HUDEP-2 (cell line): ENCODE results near the gene MAEA.

Experiments
- DNase-seq, 76 experiments: peaks; one replicate each; lab custom pipeline; 2025; ENCODE audit not compliant: unreplicated experiment in 76 of 76; lab: John Stamatoyannopoulos, UW

The MAEA gene

DNA sequence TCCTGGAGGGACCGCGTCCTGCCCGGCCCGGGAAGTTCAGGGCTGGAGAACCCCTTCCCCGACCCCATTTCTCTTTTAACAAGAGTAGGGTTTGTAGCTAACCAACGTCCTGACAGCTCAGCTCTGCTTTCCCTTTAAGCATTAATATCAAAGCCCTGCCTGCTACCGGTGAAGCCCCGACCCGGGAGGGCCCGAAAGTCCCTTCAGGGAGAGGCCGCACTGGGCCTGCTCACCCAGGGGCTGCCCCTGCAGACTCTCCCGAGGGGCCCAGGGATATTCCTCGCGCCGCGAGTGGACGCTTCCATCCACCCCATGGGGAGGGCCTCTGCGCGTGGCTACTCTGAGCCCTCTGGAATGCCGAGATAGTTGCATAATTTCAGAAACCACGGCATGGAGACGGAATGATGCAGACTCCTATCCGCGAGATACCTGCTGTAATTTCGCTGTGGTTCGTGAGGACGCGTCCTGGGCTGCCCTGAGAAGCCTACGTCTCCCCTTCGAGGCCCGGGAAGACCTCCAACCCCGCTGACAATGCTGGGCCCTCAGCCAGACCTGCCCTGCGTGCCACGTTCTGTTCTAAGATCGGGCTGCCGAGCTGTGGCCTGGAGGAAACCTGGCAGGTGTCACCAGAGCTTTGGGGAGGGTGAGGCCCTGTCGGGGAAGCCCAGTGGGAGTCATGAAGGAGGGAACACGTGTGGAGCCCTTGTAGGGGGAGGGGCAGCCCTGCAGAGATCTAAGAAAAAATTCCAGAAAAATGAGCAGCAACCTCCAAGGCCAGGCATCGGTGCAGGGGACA, 39.8 kb upstream of the MAEA start:
- DNase-seq: peak in 4 of 76 experiments; percentile 12 to 61 (median 28)

DNA sequence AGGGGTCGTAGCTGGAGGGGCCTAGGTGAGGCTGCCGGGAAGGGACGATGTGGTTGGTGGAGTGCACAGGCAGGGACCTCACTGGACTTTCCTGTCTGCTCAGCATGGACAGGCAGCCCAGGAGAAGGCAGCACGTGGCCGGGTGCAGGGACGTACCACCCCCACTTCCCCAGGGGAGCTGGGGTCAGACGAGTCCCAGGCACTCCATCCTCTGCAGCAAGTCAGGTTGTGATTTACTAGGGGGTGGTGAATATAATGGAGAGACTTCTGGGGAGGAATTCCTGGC, 39.2 kb upstream of the MAEA start:
- no peak for DNase-seq

DNA sequence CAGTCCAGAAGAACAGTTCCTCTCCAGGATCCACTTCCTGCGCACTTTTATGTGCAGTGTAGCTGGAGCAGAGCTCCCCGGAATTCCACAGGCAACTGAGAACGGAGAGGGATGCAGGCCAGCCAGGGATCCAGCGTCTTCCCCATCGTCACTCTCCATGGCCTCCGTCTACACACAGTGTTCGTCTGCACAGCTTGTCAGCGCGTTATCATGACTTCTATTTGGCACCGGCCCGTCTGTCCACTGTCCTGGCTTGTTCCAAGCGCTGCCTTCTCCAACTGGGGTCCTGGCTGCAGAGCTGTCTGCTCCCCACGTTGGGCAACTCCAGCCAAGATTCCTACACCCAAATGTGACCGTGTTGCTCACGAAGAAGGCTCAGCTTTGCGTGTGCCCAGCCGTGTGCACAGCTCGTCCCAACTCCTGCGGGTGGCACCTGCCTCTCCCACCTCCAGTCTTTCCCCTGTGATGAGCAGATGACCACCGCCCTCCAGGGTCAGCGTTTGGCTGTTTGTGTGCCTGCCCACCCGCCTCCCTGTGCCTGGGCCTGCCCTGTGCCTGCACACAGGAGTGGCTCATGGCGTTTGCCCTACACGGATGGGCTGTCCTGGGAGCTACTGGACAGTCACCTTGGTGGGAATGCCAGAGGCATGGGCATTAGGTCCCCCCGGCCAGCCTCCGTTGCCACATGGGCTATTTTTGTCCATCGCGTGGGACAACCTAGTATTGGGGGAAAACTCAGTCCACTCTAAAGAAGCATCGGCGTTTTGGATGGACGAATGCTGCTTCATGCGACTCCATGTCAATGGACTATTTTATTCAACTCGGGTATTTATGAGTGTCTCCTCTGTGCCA, 38.5 kb upstream of the MAEA start:
- no peak for DNase-seq

DNA sequence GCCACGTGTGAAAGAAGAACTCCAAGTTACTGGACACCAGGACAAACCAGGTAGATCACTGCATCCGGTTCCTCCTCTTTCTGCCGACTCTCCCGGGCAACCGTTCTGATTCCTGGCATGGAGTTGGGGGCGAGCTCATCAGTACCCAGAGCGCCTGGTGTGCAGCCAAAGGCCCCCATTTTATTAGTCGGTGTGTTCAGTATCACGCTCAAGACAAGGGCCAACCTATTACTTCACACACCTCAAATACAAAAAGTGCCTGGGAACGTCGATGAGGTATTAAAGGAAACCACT, 38.0 kb upstream of the MAEA start:
- DNase-seq: no peak

DNA sequence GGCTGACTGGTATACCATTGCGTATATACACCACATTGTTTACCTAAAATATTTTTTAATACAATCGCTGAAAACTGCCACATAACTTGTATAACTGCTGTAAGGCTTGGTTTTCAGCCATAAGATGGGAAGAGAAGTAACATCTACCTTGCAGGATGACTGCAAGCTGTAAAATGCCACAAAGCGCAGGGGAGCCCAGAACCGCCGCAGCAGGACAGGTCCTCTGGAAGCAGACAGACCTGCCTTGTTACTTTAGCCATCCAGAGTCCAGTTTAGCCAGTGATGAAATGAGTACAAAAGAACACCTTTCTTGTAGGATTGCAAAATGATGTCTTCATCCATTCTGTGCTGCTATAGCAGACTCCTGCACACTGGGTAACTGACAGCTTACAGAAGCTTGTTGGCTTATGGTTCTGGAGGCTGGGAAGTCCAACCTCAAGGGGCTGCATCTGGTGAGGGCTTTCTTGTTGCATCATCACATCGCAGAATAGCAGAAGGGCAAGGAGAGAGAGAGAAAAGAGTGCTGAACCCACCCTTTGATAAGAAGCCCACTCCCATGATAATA, 36.7 kb upstream of the MAEA start:
- no peak for DNase-seq

DNA sequence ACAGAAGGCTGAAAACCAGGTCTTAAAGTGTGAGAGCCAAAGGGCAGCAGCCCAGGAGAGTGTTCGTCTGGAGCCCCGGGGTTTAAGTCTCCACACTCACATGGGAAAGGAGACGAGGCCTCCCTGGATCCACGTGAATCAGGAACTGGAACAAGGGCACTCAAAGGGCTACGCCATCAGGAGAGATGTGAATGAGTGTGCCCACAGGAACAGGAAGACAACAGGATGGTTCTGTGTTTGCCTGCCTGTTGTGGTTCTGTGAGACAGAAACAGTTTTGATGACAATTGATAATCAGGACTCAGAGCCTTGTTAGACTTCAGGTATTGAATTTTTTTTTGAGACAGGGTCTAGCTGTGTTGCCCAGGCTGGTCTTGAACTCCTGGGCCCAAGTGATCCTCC, 35.9 kb upstream of the MAEA start:
- DNase-seq: no peak

DNA sequence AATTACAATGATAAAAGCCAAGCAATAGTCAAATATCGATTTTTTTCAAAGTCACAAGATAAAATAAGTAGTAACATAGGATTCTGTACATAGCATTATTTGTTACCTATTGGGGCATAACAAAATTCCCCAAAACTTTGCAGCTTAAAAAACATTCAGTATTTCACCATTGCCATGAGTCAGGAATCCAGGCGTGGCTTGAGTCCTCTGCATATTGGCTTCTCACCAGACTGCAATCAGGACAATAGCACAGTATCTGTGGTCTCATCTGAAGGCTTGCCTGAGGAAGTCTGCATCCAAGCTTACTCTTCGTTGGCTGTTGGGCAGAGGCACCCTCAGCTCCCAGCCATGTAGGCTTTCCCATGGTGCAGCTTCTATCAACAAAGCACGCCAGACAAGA, 34.5 kb upstream of the MAEA start:
- DNase-seq: no peak

DNA sequence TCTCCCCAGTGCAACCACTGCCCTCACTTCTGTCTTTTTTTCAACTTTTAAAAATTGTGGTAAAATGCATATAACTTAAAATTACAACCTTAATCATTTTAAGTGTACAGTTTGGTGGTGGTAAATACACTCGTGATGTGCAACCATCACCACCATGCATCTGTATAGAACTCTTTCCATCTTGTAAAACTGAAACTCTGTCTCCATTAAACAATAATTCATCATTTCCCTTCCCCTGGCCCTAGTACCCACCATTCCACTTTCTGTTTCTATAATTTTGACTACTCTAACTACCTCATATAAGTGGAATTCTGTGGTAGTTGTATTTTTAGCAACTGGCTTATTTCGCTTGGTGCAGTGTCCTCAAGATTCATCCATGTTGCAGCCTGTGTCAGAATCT, 34.0 kb upstream of the MAEA start:
- no peak for DNase-seq

DNA sequence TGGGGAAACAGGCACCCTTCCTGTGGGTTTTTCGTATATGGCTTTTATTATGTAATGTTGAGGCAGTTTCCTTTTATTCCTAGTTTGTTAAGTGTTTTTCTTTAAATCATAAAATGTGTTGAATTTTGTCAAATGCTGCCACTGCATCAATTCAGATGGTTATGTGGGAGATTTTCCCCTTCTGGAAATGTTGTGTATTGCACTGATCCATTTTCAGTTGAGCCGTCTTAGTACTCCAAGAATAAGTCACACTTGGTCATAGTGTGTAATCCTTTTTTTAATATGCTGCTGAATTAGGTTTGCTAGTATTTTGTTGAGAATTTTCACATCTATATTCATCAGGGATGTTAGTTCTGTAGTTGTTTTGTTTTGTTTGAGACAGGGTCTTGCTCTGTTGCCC, 31.2 kb upstream of the MAEA start:
- DNase-seq: no peak

DNA sequence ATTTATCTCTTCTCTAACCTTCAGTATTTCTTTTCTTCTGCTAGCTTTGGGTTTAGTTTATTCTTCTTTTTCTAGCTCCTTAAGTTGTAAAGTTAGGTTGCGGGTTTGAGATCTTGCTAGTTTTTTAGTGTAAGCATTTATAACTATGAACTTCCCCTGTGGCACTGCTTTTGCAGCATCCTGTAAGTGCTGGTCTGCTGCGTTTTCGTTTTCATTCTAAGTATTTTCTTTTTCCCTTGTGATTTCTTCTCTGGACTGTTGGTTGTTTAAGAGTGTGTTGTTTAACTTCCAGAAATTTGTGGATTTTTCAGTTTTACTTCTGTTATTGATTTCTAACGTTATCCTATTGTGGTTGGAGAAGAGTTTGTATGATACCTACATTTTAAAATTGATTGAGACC, 29.7 kb upstream of the MAEA start:
- no peak for DNase-seq

DNA sequence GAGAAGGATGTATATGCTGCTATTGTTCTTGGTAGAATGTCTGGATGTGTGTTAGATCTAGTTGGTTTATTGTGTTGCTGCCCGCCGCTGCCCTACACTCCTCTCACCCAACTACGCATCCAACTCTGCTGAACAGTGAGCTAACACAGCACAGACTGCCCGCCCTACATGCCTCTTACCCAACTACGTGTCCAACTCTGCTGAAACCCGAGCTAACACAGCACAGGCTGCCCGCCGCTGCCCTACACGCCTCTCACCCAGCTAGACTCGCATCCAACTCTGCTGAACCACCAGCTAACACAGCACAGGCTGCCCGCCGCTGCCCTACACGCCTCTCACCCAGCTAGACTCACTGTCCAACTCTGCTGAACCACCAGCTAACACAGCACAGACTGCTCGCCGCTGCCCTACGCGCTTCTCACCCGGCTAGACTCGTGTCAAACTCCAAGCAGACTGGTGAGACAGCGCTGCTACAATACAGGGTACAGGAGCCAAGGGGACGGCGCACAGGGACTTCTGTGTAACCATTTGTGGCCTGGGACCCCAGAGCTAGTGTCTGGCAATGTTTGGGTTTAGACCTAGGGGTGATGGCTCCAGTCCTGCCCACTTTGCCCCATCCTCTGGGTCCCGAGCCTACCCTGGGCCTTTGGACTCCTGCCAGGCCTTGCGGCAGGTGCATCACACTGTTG, 29.1 kb upstream of the MAEA start:
- DNase-seq: no peak

DNA sequence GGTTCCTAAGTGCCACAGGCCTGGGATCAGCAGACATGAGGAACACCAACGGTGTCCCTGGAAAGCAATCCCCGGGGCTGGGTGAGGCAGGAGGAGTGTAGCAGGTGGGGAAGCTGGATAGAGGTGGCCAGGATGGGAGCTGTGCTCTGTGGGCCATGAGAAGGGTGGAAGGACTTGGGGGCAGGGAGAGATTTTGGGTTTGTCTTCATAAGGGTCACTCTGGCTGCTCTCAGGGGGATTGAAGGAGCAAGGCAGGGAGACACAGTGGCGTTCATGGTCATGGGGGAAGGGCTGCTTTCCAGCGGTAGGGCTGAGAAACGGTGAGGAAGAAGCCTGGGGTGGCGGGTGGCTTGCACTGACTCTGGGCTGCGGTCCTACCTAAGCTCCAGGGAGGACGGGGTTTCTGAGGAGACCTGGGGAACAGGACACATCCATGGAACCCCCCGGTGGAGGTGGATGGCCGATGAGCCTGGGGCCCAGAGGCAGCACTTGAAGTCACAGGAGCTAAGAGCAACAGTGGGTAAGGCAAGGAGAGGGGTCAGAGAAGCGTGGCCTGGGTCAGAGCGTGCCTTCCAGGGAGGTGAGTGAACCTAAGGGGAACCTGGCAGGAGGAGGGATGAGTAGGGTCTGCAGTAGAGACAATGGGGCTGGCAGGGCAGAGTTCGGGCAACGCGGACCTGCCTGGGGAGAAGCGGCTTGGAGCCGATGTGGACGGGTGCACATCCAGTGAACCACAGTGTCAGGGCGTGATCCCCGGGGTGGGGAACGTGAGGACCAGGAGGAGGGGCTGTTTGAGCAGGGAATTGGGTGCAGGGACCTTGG, 28.4 kb upstream of the MAEA start:
- no peak for DNase-seq

DNA sequence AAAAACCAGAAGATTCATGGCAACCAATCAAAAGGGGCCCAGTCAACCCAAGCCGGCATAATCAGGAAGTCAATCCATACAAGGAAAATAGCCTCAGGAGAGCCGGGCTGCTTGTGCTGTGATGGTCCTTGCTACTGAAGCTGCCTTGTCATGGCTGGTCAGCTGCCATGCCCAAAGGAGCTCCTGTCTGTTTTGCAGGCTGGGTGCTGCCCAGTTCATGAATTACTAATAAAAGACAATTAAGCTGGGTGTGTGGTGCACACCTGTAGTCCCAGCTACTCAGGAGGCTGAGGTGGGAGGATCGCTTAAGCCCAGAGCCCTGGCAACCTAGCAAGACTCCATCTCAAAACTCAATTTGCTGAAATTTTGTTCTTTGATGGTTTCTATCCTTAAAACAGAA, 24.7 kb upstream of the MAEA start:
- no peak for DNase-seq

DNA sequence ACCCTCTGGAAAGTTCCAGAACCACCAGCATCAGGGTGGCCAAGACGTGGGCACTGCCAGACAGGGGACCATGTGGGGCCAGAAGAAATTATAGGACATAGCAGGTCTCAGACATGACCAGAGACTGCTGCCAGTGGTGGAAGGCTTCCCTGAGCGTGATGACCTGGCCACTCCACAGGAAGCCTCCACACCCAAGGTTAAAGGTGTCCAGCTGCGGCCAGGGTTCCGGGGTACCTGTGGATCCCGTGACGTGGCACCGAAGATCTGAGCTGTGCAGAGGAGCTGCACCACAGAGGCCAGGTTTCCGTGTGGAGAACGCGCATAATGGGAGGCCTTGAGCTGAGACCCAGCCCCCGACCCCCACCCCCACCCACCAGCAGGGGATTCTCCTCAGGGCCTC, 24.3 kb upstream of the MAEA start:
- no peak for DNase-seq

DNA sequence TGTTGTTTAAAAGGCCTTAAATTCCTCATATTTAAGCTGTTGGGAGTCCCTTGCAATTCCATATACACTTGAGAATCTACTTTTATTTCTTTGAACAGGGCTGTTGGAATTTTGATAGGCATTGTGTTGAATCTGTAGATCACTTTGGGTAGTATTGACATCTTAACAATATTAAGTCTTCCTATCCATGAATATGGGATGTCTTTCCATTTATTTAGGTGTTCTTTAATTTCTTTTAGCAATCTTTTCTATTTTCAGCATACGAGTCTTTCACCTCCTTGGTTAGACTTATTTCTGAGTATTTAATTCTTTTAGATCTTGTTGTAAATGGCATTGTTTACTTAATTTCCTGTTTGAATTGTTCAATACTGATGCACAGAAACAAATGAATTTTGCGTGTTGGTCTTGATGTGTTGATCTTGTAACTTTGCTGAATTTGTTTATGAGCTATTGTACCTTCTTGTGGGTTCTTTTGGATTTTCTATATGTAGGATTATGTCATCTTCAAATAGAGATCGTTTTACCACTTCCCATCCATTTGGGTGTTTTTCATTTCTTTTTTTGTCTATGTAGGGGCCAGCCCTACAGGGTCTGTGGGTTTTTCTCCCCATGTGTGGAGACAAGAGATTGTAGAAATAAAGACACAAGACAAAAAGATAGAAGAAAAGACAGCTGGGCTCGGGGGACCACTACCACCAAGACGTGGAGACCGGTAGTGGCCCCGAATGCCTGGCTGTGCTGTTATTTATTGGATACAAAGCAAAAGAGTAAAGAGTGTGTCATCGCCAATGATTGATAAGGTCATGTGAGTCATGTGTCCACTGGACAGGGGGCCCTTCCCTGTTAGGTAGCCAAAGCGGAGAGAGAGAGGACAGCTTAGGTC, 22.6 kb upstream of the MAEA start:
- DNase-seq: no peak

DNA sequence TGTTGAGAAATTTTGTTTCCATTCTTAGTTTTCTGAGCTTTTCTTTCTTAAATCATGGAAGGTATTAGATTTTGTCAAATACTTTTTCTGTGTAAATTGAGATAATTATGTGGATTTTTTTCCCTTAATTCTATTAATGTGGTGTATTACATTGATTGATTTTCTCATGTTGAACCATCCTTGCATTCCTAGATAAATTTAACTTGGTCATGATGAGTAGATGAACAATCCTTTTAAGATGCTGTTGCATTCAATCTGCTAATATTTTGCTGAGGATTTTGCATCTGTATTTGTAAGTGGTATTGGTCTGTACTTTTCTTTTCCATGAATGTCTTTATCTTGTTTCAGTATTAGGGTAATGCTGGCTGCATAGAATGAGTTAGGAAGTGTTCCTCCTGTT, 20.5 kb upstream of the MAEA start:
- DNase-seq: no peak

DNA sequence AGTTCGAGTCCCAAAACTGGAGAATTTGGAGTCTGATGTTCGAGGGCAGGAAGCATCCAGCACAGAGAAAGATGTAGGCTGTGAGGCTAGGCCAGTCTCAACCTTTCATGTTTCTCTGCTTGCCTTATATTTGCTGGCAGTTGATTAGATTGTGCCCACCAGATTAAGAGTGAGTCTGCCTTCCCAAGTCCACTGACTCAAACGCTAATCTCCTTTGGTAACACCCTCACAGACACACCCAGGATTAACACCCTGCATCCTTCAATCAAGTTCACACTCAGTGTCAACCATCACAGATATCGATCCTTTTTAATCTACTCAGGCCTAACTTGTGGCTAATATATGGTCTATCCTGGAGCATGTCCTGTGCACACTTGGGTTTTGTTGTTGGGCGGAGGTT, 18.0 kb upstream of the MAEA start:
- DNase-seq: peak in 37 of 76 experiments; percentile 5 to 67 (median 31)

DNA sequence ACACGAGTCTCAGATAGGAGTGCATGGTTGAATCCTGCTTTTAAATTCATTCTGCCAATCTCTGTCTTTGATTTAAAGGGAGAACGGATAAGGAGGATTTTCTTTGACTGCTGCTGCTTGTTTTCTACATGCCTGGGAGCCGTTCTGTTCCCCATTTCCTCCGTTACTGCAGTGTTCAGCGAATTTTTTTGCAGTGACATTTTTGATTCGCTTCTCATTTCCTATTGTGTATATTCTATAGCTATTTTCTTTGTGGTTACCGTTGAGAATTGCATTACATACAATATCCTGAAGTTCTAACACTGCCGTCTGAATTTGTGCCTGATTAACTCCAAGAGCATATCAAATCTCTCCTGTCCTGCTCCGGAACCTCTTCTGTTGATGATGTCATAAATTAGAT, 14.8 kb upstream of the MAEA start:
- no peak for DNase-seq

DNA sequence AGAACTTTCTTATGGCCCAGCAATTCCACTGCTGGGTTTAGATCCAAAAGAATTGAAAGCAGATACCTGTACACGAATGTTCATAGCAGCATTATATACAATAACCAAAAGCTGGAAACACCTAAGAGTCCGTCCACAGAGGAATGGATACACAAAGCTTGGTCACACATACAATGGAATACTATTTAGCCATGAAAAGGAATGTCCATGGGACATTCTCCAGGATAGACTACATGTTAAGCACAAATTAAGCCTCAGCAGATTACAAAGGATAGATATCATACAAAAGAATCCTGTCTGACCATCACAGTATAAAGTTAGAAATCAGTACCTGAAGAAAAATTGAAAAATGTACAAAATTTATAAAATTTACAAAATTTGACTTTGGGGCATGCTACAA, 12.7 kb upstream of the MAEA start:
- DNase-seq: no peak
